GM23338 (cell line): ENCODE data around the gene PDE3A.

Source experiments
- CREB1 ChIP-seq: fragments of 250-450 bp; sonication (Bioruptor Pico); IDR thresholded peaks from 2 replicates; pipeline ENCODE4 v1.5.0; 2020; ENCODE audit warnings: low read depth, mild to moderate bottlenecking, moderate library complexity
- EZH2 ChIP-seq: fragments of 200-600 bp; sonication (generic); IDR thresholded peaks from one replicate; pipeline ENCODE4 v1.8.0; 2017; ENCODE audit warnings: antibody characterized with exemption, mild to moderate bottlenecking, low read depth; ENCODE audit not compliant: unreplicated experiment
- EZH2phosphoT487 ChIP-seq: fragments of 200-600 bp; sonication (generic); IDR thresholded peaks from one replicate; pipeline ENCODE4 v1.8.1; 2018; ENCODE audit warnings: antibody characterized with exemption; ENCODE audit not compliant: unreplicated experiment
- JUNB ChIP-seq: IDR thresholded peaks from one replicate; pipeline ENCODE4 v1.6.1; 2016; ENCODE audit warnings: antibody characterized with exemption; ENCODE audit not compliant: unreplicated experiment
- NANOG ChIP-seq: IDR thresholded peaks from 2 replicates; pipeline ENCODE4 v1.6.1; 2016; ENCODE audit warnings: antibody characterized with exemption, borderline replicate concordance
- POLR2AphosphoS5 ChIP-seq: IDR thresholded peaks from 2 replicates; pipeline ENCODE4 v1.6.1; 2016; ENCODE audit warnings: antibody characterized with exemption, low read depth
- REST ChIP-seq: IDR thresholded peaks from one replicate; pipeline ENCODE4 v1.6.1; 2018; ENCODE audit warnings: antibody characterized with exemption; ENCODE audit not compliant: unreplicated experiment
- STAT1 ChIP-seq: IDR thresholded peaks from one replicate; pipeline ENCODE4 v1.6.1; 2016; ENCODE audit warnings: antibody characterized with exemption; ENCODE audit not compliant: unreplicated experiment
- ZNF114 ChIP-seq: fragments of 250-450 bp; sonication (Bioruptor Pico); IDR thresholded peaks from 2 replicates; pipeline ENCODE4 v1.5.0; 2020; ENCODE audit warnings: mild to moderate bottlenecking, moderate library complexity
- ZNF331 ChIP-seq: fragments of 250-450 bp; sonication (Bioruptor Pico); IDR thresholded peaks from 2 replicates; pipeline ENCODE4 v1.5.0; 2020; ENCODE audit warnings: low read depth, mild to moderate bottlenecking, moderate library complexity
- ZNF462 ChIP-seq: fragments of 250-450 bp; sonication (Bioruptor Pico); IDR thresholded peaks from 2 replicates; pipeline ENCODE4 v1.5.0; 2020; ENCODE audit warnings: mild to moderate bottlenecking, moderate library complexity
- TF ChIP-seq, protein P1 (sequence below), 2 experiments: fragments of 200-600 bp in 1 of 2; sonication (generic) in 1 of 2; conservative IDR thresholded peaks; 2 replicates each; pipeline versions ENCODE4 v1.5.1 to v1.6.1; 2016 to 2017; ENCODE audit warnings: antibody characterized with exemption in 2 of 2, low read depth in 2 of 2, mild to moderate bottlenecking in 2 of 2, moderate library complexity in 1 of 2
- TF ChIP-seq, protein P2 (sequence below): IDR thresholded peaks from 2 replicates; pipeline ENCODE4 v1.6.1; 2016; ENCODE audit warnings: antibody characterized with exemption

DNA sequence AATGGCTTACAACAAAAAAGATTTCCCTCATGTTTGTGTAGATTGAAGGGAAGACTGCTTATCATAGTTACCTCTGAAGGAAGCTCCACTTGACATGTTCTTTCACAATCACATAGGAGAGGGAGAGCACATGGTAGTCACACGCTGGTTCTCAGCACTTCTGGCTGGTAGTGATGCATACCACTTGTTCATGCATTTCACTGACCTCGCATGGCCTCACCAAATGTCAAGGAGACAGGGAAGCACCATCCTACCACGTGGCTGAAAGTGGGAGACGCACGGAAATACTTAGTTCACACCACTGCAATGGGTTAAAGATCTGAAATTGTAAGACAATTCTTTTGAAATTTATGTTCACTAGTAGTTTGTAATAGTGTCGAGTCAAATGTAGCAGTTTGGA, 74.0 kb downstream of the PDE3A start:
- TF ChIP-seq, protein P1, sequence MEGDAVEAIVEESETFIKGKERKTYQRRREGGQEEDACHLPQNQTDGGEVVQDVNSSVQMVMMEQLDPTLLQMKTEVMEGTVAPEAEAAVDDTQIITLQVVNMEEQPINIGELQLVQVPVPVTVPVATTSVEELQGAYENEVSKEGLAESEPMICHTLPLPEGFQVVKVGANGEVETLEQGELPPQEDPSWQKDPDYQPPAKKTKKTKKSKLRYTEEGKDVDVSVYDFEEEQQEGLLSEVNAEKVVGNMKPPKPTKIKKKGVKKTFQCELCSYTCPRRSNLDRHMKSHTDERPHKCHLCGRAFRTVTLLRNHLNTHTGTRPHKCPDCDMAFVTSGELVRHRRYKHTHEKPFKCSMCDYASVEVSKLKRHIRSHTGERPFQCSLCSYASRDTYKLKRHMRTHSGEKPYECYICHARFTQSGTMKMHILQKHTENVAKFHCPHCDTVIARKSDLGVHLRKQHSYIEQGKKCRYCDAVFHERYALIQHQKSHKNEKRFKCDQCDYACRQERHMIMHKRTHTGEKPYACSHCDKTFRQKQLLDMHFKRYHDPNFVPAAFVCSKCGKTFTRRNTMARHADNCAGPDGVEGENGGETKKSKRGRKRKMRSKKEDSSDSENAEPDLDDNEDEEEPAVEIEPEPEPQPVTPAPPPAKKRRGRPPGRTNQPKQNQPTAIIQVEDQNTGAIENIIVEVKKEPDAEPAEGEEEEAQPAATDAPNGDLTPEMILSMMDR (conservative IDR thresholded peaks at IDR 0.05; ENCODE audit: low read depth in 2 of 2) = no peak
- TF ChIP-seq, protein P2, sequence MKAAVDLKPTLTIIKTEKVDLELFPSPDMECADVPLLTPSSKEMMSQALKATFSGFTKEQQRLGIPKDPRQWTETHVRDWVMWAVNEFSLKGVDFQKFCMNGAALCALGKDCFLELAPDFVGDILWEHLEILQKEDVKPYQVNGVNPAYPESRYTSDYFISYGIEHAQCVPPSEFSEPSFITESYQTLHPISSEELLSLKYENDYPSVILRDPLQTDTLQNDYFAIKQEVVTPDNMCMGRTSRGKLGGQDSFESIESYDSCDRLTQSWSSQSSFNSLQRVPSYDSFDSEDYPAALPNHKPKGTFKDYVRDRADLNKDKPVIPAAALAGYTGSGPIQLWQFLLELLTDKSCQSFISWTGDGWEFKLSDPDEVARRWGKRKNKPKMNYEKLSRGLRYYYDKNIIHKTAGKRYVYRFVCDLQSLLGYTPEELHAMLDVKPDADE = no peak
- TF ChIP-seq EZH2phosphoT487 = no peak
- no peak for TF ChIP-seq REST
- no peak for TF ChIP-seq POLR2AphosphoS5
- no peak for TF ChIP-seq EZH2
- TF ChIP-seq CREB1 (CRISPR knock-in tag) = no peak
- TF ChIP-seq STAT1 = no peak
- no peak for TF ChIP-seq ZNF462 (CRISPR knock-in tag)
- no peak for TF ChIP-seq NANOG
- no peak for TF ChIP-seq JUNB
- no peak for TF ChIP-seq ZNF114 (CRISPR knock-in tag)
- TF ChIP-seq ZNF331 (CRISPR knock-in tag) = no peak
